GM12878 (cell line): Measurements from ENCODE around the gene STYXL2.

ENCODE experiments used
- CBFB ChIP-seq: IDR thresholded peaks from 2 replicates; pipeline ENCODE4 v1.6.1; 2016; ENCODE audit warnings: antibody characterized with exemption, low read depth
- EP300 ChIP-seq, 2 experiments: fragments of 150-350 bp in 1 of 2; IDR thresholded peaks; 2 replicates each; pipeline ENCODE4 v1.6.1; 2011 to 2012; ENCODE audit warnings: low read depth in 2 of 2, low read length in 2 of 2, borderline replicate concordance in 1 of 2, improper control_type of control experiment in 1 of 2, inconsistent platforms in 1 of 2; ENCODE audit not compliant: control insufficient read depth in 1 of 2
- EZH2 ChIP-seq: IDR thresholded peaks from 2 replicates; pipeline ENCODE4 v1.6.1; 2012; ENCODE audit warnings: low read depth, mild to moderate bottlenecking, control low read depth, inconsistent platforms, low read length, borderline replicate concordance; ENCODE audit not compliant: control insufficient read depth
- RB1 ChIP-seq: fragments of 450-650 bp; formaldehyde crosslinking; IDR thresholded peaks from 2 replicates; pipeline ENCODE4 v1.6.1; 2017; ENCODE audit warnings: mild to moderate bottlenecking, borderline replicate concordance
- SREBF1 ChIP-seq: IDR thresholded peaks from 2 replicates; pipeline ENCODE4 v1.6.1; 2012; ENCODE audit warnings: mild to moderate bottlenecking, low read length
- TAF1 ChIP-seq: IDR thresholded peaks from 2 replicates; pipeline ENCODE4 v1.6.1; 2011; ENCODE audit warnings: mild to moderate bottlenecking, low read depth, low read length, borderline replicate concordance
- TARDBP ChIP-seq: IDR thresholded peaks from 2 replicates; pipeline ENCODE4 v1.6.1; 2016; ENCODE audit warnings: borderline replicate concordance
- TF ChIP-seq, protein P1 (sequence below), 3 experiments: IDR thresholded peaks in 2 of 3; conservative IDR thresholded peaks in 1 of 3; 2 replicates each; pipeline ENCODE4 v1.5.1; 2011; ENCODE audit warnings: low read depth in 3 of 3, low read length in 3 of 3, mild to moderate bottlenecking in 3 of 3, control low read depth in 2 of 3, moderate library complexity in 2 of 3, inconsistent platforms in 1 of 3, mixed read lengths in 1 of 3; ENCODE audit not compliant: control insufficient read depth in 2 of 3, insufficient read depth in 1 of 3; ENCODE audit errors: extremely low read depth in 1 of 3
- TF ChIP-seq, protein P2 (sequence below): IDR thresholded peaks from 2 replicates; pipeline ENCODE4 v1.6.1; 2012; ENCODE audit warnings: mild to moderate bottlenecking, low read depth, low read length
- TF ChIP-seq, protein P3 (sequence below): IDR thresholded peaks from 2 replicates; pipeline ENCODE4 v1.6.1; 2012; ENCODE audit warnings: low read depth, low read length, improper control_type of control experiment
- TF ChIP-seq, protein P4 (sequence below): IDR thresholded peaks from 2 replicates; pipeline ENCODE4 v1.6.1; 2012; ENCODE audit warnings: low read length, inconsistent platforms

DNA sequence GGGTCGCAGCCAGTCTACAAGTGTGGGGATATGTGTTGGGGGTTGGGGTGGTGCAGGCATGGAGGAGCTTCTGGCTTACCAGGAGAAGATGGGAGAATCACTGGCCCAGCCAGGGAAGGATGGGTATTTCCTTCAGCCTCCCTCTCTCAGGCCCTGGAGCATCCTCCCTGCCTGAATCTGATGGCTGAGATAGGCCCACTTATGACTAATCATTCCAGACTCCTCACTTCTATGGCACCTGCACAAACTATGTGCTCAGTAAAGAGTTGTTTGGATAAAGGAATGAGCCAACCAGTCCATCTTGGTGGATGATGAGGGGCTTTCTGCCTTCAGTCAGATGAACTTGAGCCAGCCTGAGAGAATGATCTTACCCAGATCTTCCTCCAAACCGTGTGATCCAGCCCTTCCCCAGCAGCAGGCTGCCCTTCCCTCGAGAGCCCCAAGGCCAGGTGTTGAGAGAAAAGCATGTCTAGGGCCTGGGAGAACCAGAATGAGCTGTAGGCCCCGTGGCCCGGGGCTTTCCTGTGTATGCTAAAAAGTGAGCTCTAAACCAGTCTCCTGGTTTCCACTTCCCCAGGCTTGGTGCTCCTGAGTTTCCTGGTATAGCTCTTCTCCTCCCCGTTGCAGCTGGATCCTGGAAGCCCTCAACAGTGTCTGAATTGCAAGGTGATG, 5.0 kb upstream of the STYXL2 start:
- TF ChIP-seq, protein P1, sequence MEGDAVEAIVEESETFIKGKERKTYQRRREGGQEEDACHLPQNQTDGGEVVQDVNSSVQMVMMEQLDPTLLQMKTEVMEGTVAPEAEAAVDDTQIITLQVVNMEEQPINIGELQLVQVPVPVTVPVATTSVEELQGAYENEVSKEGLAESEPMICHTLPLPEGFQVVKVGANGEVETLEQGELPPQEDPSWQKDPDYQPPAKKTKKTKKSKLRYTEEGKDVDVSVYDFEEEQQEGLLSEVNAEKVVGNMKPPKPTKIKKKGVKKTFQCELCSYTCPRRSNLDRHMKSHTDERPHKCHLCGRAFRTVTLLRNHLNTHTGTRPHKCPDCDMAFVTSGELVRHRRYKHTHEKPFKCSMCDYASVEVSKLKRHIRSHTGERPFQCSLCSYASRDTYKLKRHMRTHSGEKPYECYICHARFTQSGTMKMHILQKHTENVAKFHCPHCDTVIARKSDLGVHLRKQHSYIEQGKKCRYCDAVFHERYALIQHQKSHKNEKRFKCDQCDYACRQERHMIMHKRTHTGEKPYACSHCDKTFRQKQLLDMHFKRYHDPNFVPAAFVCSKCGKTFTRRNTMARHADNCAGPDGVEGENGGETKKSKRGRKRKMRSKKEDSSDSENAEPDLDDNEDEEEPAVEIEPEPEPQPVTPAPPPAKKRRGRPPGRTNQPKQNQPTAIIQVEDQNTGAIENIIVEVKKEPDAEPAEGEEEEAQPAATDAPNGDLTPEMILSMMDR (IDR thresholded peaks at IDR 0.05 in 2 of 3, conservative IDR thresholded peaks at IDR 0.05 in 1 of 3; ENCODE audit: control insufficient read depth in 2 of 3, extremely low read depth in 1 of 3, insufficient read depth in 1 of 3, low read depth in 3 of 3, low read length in 3 of 3), result no peak
- TF ChIP-seq, protein P2, sequence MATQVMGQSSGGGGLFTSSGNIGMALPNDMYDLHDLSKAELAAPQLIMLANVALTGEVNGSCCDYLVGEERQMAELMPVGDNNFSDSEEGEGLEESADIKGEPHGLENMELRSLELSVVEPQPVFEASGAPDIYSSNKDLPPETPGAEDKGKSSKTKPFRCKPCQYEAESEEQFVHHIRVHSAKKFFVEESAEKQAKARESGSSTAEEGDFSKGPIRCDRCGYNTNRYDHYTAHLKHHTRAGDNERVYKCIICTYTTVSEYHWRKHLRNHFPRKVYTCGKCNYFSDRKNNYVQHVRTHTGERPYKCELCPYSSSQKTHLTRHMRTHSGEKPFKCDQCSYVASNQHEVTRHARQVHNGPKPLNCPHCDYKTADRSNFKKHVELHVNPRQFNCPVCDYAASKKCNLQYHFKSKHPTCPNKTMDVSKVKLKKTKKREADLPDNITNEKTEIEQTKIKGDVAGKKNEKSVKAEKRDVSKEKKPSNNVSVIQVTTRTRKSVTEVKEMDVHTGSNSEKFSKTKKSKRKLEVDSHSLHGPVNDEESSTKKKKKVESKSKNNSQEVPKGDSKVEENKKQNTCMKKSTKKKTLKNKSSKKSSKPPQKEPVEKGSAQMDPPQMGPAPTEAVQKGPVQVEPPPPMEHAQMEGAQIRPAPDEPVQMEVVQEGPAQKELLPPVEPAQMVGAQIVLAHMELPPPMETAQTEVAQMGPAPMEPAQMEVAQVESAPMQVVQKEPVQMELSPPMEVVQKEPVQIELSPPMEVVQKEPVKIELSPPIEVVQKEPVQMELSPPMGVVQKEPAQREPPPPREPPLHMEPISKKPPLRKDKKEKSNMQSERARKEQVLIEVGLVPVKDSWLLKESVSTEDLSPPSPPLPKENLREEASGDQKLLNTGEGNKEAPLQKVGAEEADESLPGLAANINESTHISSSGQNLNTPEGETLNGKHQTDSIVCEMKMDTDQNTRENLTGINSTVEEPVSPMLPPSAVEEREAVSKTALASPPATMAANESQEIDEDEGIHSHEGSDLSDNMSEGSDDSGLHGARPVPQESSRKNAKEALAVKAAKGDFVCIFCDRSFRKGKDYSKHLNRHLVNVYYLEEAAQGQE, result no peak
- TF ChIP-seq, protein P3, sequence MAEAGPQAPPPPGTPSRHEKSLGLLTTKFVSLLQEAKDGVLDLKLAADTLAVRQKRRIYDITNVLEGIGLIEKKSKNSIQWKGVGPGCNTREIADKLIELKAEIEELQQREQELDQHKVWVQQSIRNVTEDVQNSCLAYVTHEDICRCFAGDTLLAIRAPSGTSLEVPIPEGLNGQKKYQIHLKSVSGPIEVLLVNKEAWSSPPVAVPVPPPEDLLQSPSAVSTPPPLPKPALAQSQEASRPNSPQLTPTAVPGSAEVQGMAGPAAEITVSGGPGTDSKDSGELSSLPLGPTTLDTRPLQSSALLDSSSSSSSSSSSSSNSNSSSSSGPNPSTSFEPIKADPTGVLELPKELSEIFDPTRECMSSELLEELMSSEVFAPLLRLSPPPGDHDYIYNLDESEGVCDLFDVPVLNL, result no peak
- no peak for TF ChIP-seq TAF1
- TF ChIP-seq EZH2, result no peak
- no peak for TF ChIP-seq SREBF1
- no peak for TF ChIP-seq EP300 (IDR thresholded peaks at IDR 0.05; ENCODE audit: borderline replicate concordance in 1 of 2, control insufficient read depth in 1 of 2, low read depth in 2 of 2, low read length in 2 of 2)
- TF ChIP-seq, protein P4, sequence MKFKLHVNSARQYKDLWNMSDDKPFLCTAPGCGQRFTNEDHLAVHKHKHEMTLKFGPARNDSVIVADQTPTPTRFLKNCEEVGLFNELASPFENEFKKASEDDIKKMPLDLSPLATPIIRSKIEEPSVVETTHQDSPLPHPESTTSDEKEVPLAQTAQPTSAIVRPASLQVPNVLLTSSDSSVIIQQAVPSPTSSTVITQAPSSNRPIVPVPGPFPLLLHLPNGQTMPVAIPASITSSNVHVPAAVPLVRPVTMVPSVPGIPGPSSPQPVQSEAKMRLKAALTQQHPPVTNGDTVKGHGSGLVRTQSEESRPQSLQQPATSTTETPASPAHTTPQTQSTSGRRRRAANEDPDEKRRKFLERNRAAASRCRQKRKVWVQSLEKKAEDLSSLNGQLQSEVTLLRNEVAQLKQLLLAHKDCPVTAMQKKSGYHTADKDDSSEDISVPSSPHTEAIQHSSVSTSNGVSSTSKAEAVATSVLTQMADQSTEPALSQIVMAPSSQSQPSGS, result no peak
- no peak for TF ChIP-seq RB1
- no peak for TF ChIP-seq CBFB
- TF ChIP-seq TARDBP, result no peak
